SK-N-SH treated with all-trans-retinoic acid at 6 μM for 48 hours (cell line): ENCODE measurements around the gene OR10P1.

Experiments used
- ATAC-seq: fragments of 200-7000 bp; cut with Tn5 transposase; 3 replicates; pipeline ENCODE4 v1.9.1; 2020; ENCODE audit warnings: mild to moderate bottlenecking, moderate library complexity
- ARNTL ChIP-seq: fragments of 450-650 bp; formaldehyde crosslinking; IDR thresholded peaks from 2 replicates; pipeline ENCODE4 v1.5.0; 2020; ENCODE audit warnings: low read depth, mild to moderate bottlenecking, moderate library complexity, borderline replicate concordance
- BACH2 ChIP-seq: fragments of 250-450 bp; sonication (Bioruptor Pico); IDR thresholded peaks from 2 replicates; pipeline ENCODE4 v1.9.0; 2021; ENCODE audit warnings: mild to moderate bottlenecking, borderline replicate concordance
- CREB5 ChIP-seq: fragments of 250-450 bp; sonication (Bioruptor Pico); IDR thresholded peaks from 2 replicates; pipeline ENCODE4 v1.5.1; 2020; ENCODE audit warnings: low read depth, mild to moderate bottlenecking, moderate library complexity
- CSDC2 ChIP-seq: fragments of 250-450 bp; sonication (Bioruptor Pico); IDR thresholded peaks from 2 replicates; pipeline ENCODE4 v1.5.0; 2020; ENCODE audit warnings: mild to moderate bottlenecking, moderate library complexity
- CSRNP3 ChIP-seq: fragments of 250-450 bp; sonication (Bioruptor Pico); IDR thresholded peaks from 2 replicates; pipeline ENCODE4 v1.5.1; 2021; ENCODE audit warnings: mild to moderate bottlenecking, moderate library complexity
- ESRRG ChIP-seq: fragments of 250-450 bp; sonication (Bioruptor Pico); IDR thresholded peaks from 2 replicates; pipeline ENCODE4 v1.6.1; 2021; ENCODE audit warnings: mild to moderate bottlenecking
- GLIS3 ChIP-seq: fragments of 250-450 bp; sonication (Bioruptor Pico); IDR thresholded peaks from 2 replicates; pipeline ENCODE4 v1.5.0; 2020; ENCODE audit warnings: mild to moderate bottlenecking, moderate library complexity
- ISL1 ChIP-seq: fragments of 250-450 bp; sonication (Bioruptor Pico); IDR thresholded peaks from 2 replicates; pipeline ENCODE4 v2.1.2; 2022; ENCODE audit warnings: mild to moderate bottlenecking, moderate library complexity
- OSR1 ChIP-seq: fragments of 250-450 bp; sonication (Bioruptor Pico); IDR thresholded peaks from 2 replicates; pipeline ENCODE4 v1.8.0; 2022; ENCODE audit warnings: moderate library complexity, mild to moderate bottlenecking, inconsistent platforms
- PATZ1 ChIP-seq: fragments of 250-450 bp; sonication (Bioruptor Pico); IDR thresholded peaks from 2 replicates; pipeline ENCODE4 v1.8.0; 2020; ENCODE audit warnings: mild to moderate bottlenecking, moderate library complexity, borderline replicate concordance
- POU6F1 ChIP-seq: fragments of 250-450 bp; sonication (Bioruptor Pico); IDR thresholded peaks from 2 replicates; pipeline ENCODE4 v1.8.0; 2021; ENCODE audit warnings: low read depth, mild to moderate bottlenecking, moderate library complexity, borderline replicate concordance
- PPARA ChIP-seq: fragments of 250-450 bp; sonication (Bioruptor Pico); IDR thresholded peaks from 2 replicates; pipeline ENCODE4 v1.5.0; 2020; ENCODE audit warnings: mild to moderate bottlenecking, borderline replicate concordance
- RARB ChIP-seq: fragments of 250-450 bp; sonication (Bioruptor Pico); IDR thresholded peaks from 2 replicates; pipeline ENCODE4 v1.8.0; 2021; ENCODE audit warnings: mild to moderate bottlenecking, moderate library complexity
- SNAI2 ChIP-seq: fragments of 250-450 bp; sonication (Bioruptor Pico); IDR thresholded peaks from 2 replicates; pipeline ENCODE4 v1.5.0; 2020; ENCODE audit warnings: mild to moderate bottlenecking, moderate library complexity
- TCF4 ChIP-seq: fragments of 250-450 bp; sonication (Bioruptor Pico); IDR thresholded peaks from 2 replicates; pipeline ENCODE4 v1.8.0; 2021; ENCODE audit warnings: mild to moderate bottlenecking, moderate library complexity, borderline replicate concordance
- TOX ChIP-seq: fragments of 250-450 bp; sonication (Bioruptor Pico); IDR thresholded peaks from 2 replicates; pipeline ENCODE4 v1.8.0; 2021; ENCODE audit warnings: mild to moderate bottlenecking, moderate library complexity, borderline replicate concordance
- TSHZ2 ChIP-seq: fragments of 250-450 bp; sonication (Bioruptor Pico); IDR thresholded peaks from 2 replicates; pipeline ENCODE4 v1.5.0; 2020; ENCODE audit warnings: mild to moderate bottlenecking, moderate library complexity
- ZC3H10 ChIP-seq: fragments of 250-450 bp; sonication (Bioruptor Pico); IDR thresholded peaks from 2 replicates; pipeline ENCODE4 v1.5.1; 2021; ENCODE audit warnings: mild to moderate bottlenecking, moderate library complexity
- ZFP3 ChIP-seq: fragments of 250-450 bp; sonication (Bioruptor Pico); IDR thresholded peaks from 2 replicates; pipeline ENCODE4 v1.5.0; 2020; ENCODE audit warnings: mild to moderate bottlenecking, moderate library complexity
- ZFP30 ChIP-seq: fragments of 450-650 bp; formaldehyde crosslinking; IDR thresholded peaks from 2 replicates; pipeline ENCODE4 v1.5.0; 2022; ENCODE audit warnings: mild to moderate bottlenecking, moderate library complexity
- ZNF565 ChIP-seq: fragments of 450-650 bp; formaldehyde crosslinking; conservative IDR thresholded peaks from 2 replicates; pipeline ENCODE4 v1.5.0; 2020; ENCODE audit warnings: low read depth, mild to moderate bottlenecking, moderate library complexity
- ZNF70 ChIP-seq: fragments of 450-650 bp; formaldehyde crosslinking; IDR thresholded peaks from 2 replicates; pipeline ENCODE4 v1.5.0; 2020; ENCODE audit warnings: mild to moderate bottlenecking, moderate library complexity
- ZNF8 ChIP-seq: fragments of 450-650 bp; formaldehyde crosslinking; IDR thresholded peaks from 2 replicates; pipeline ENCODE4 v1.5.0; 2020; ENCODE audit warnings: mild to moderate bottlenecking, moderate library complexity

The OR10P1 gene

GRCh38 chr12:55651299-55651683 is 14.6 kb downstream of the OR10P1 start:
- TF ChIP-seq ARNTL = no peak
- TF ChIP-seq CREB5 (CRISPR knock-in tag) = no peak
- no peak for TF ChIP-seq ZC3H10
- no peak for TF ChIP-seq ZFP30 (CRISPR knock-in tag)
- TF ChIP-seq TOX (CRISPR knock-in tag) = no peak
- TF ChIP-seq SNAI2 (CRISPR knock-in tag) = no peak
- ATAC-seq = no peak

- TF ChIP-seq TSHZ2 (no peak), ESRRG (CRISPR knock-in tag) (no peak), ISL1 (CRISPR knock-in tag) (no peak), PPARA (CRISPR knock-in tag) (no peak), OSR1 (CRISPR knock-in tag) (no peak), ZNF70 (CRISPR knock-in tag) (no peak), CSDC2 (no peak), ZNF565 (CRISPR knock-in tag) (no peak), TCF4 (CRISPR knock-in tag) (no peak), ZFP30 (CRISPR knock-in tag) (no peak), GLIS3 (CRISPR knock-in tag) (no peak), ARNTL (no peak), SNAI2 (CRISPR knock-in tag) (no peak), PATZ1 (CRISPR knock-in tag) (no peak), CREB5 (CRISPR knock-in tag) (no peak), RARB (CRISPR knock-in tag) (no peak), BACH2 (CRISPR knock-in tag) (no peak), ZNF8 (CRISPR knock-in tag) (no peak), ZFP3 (no peak)
- ATAC-seq = no peak
Observed at GRCh38 chr12:55652352-55652751, 15.7 kb downstream of the OR10P1 start.

GRCh38 chr12:55653031-55653430 is 16.3 kb downstream of the OR10P1 start:
- ATAC-seq = no peak
- TF ChIP-seq POU6F1 = no peak
- no peak for TF ChIP-seq CREB5 (CRISPR knock-in tag)
- TF ChIP-seq ZFP30 (CRISPR knock-in tag) = no peak
- TF ChIP-seq TSHZ2 = no peak
- TF ChIP-seq ARNTL = no peak
- no peak for TF ChIP-seq GLIS3 (CRISPR knock-in tag)
- TF ChIP-seq BACH2 (CRISPR knock-in tag) = no peak
- TF ChIP-seq SNAI2 (CRISPR knock-in tag) = no peak
- no peak for TF ChIP-seq CSDC2
- TF ChIP-seq ESRRG (CRISPR knock-in tag) = no peak
- no peak for TF ChIP-seq CSRNP3 (CRISPR knock-in tag)
- TF ChIP-seq RARB (CRISPR knock-in tag) = no peak
- TF ChIP-seq OSR1 (CRISPR knock-in tag) = no peak
- TF ChIP-seq TCF4 (CRISPR knock-in tag) = no peak
